ENCODE results near the gene IPCEF1.

- TF ChIP-seq EZH2 (IDR thresholded peaks at IDR 0.05; ENCODE audit: insufficient read depth, poor library complexity, severe bottlenecking), result no peak
- TF ChIP-seq EZH2phosphoT487 (IDR thresholded peaks at IDR 0.05; ENCODE audit: insufficient read depth, low read depth), result no peak
Measured at GRCh38 chr6:154352898-154353585, 3.6 kb downstream of the IPCEF1 start.

Data from GM23248 (cell line).